ENCODE data around the gene IMPG2.

IMPG2 gene

GRCh38 chr3:101230618-101231017 is 89.8 kb downstream of the IMPG2 start:
- no peak for DNase-seq

DNA sequence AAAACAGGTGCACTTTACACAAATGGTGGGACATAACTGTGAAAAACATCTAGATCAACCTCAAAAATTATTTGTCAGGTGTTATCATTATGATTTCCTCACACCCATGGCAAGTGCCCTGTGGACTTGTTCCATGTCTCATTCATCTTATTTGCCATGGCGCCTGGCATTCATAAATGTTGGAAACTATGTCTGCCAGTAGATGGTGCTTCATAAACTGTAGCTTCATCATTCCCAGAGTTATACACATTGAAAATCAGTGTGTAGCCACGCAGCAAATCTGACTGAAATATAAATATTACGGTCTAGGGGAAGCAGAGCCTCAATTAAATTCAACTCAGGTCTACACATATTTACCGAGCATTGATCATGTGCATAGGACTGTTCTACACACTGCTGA is 90.7 kb downstream of the IMPG2 start:
- no peak for DNase-seq

- DNase-seq, result no peak
Observed at GRCh38 chr3:101228441-101228840, 91.9 kb downstream of the IMPG2 start.

DNA sequence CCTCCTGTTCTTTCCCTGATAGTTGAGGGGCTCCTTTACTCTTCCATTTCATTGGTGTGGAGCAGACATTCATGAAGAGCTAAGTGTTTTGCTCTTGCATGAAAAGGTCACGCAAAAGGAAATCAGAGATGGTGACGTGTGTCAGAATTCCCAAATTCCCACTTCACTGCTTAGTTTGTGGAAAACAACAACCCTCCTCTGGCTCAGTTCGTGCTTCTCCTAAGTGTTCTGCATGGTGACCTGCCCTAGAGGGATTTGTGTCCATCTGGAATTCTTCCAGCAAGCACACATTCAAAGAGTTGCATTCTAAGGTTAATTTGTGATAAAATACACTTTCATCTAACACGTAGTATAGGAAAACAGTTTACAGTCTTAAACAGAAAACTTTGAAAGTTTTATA is 95.6 kb downstream of the IMPG2 start:
- DNase-seq, result no peak

- DNase-seq, result no peak
Observed at GRCh38 chr3:101223016-101223415, 97.4 kb downstream of the IMPG2 start.

DNA sequence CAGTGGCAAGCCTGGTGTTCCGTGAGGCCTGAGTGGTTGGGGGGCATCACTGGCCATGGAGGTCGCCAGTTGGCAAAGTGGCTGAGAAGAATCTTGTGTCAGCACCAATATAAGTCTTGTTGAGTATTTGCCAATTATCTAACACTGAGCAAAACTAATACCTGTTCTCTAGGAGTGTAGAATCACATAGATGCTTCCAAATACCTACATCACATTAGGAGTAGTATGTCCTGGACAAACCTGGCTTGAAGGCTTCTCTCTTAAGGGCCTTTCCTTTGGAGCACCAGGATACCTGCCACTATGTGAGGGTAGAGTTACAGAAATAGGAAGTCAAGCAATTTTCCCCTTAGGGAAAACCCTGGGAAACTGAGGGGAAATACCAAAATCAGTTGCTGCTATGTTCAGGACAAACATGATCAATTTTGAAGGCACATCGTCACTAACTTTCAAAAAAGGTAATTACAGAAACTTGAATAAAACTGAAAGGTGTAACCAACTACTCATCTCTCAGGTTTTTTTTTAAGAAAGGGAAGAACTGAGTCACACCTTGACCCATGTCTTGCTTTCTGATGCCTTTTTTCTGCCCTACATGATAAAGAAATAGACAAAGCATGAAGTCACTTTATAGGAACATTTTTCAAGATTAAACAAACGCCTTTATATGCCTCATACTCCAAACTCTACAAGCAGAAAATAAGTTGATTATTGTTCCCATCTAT is 100.4 kb downstream of the IMPG2 start:
- DNase-seq, result no peak

GRCh38 chr3:101217472-101218245 is 102.7 kb downstream of the IMPG2 start:
- DNase-seq, result no peak

DNA sequence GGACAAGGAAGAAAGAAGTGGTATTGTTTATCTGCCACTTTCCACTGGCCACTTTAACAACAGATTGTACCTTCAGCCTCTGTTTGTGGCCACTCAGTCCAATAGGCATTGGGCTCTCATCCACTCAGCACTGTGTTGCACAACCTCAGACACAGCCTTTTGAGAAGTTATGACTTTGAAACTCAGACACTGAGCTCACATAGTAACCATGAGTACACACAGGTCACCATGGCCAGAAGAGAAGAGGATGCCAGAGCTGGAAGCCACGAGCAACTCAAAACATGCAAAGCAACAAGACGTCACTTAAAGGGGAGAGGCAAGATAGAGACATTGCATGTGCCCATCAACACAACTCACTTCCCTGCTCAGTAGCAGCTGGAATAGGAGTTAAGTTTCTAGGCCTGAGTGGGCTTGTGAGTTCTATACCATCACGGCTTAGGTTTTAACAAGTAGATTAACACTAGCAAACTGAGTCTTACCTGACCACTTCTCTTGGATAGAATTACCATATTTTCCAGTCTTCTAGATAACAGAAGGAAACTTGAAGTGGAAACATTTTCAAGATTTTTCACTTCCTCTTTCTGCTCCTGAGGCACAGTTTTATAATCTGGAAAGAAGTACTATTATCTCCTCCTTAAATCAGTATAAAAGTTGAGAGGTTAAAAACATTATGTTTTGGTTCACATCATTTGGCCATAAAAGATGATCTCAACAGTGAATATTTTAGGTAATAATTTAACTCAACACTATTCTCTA is 103.5 kb downstream of the IMPG2 start:
- DNase-seq, result no peak

DNA sequence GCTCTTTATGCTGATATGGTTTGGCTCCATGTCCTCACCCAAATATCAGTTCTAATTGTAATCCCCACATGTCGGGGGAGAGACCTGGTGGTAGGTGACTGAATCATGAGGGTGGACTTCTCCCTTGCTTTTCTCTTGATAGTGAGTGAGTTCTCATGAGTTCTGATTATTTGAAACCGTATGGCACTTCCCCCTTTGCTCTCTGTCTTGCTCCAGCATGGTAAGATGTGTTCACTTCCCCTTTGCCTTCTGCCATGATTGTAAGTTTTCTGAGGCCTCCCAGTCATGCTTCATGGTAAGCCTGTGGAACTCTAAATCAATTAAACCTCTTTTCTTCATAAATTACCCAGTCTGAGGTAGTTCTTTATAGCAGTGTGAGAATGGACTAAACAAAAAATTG is 107.6 kb downstream of the IMPG2 start:
- DNase-seq, result no peak

- no peak for DNase-seq
Observed at GRCh38 chr3:101204246-101204645, 116.1 kb downstream of the IMPG2 start.

GRCh38 chr3:101203411-101203810 is 117.0 kb downstream of the IMPG2 start:
- no peak for DNase-seq

DNA sequence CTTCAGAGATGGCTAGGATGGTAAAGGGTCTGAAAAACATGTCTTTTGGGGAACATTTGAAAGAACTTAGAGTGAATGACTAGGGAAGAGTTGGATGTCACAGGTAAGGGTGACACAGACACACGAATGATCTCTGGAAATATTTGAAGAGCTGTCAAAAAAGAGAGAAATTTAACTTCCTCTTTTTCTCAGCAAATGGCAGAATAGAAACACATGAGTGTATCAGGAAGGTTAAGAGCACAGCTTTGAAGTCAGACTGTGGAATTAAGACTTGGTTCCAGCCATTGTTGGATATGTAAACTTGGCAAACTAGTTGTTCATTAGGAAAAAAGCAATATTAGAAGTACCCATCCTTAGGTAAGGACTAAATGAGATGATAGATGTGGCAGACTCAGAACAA is 117.7 kb downstream of the IMPG2 start:
- DNase-seq, result no peak

GRCh38 chr3:101200461-101200860 is 119.9 kb downstream of the IMPG2 start:
- no peak for DNase-seq

DNA sequence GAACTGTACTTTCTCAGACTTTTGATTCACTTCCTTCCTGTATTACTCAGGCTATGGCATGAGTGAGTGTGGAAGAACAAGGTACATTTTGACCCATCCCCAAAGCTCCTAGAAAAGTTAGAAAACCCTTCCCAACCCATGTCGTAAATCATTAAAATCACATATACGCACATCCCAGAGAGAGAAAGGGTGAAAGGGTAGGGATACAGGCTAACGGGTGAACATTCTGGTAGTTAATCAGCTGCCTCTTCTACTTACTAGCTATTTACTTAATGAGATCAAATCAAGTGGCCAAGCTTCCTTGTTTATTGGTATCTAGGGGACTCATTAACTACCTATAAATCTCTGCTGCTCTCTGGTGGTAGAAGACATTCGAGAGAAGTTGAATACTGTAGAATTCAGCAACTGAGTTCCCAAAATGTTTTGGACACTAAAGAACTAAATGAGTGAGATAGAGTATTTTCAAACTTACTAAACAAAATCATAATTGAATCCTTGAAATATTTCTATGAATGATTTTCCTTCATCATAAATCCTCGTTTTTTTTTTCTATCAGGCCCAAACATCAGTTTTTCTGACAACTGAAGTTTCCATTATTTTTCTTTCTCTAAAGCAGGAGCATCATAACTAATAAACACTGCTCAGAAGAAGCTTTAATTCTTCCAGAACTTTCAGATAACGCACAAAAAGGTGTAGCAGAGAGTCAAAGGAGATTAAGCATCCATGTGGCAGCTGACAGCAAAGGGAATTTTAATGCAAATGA is 124.2 kb downstream of the IMPG2 start:
- no peak for DNase-seq

- no peak for DNase-seq
Observed at GRCh38 chr3:101194392-101194791, 126.0 kb downstream of the IMPG2 start.

- DNase-seq, result no peak
Observed at GRCh38 chr3:101193957-101194356, 126.4 kb downstream of the IMPG2 start.

GRCh38 chr3:101189796-101190195 is 130.6 kb downstream of the IMPG2 start:
- DNase-seq, result no peak

DNA sequence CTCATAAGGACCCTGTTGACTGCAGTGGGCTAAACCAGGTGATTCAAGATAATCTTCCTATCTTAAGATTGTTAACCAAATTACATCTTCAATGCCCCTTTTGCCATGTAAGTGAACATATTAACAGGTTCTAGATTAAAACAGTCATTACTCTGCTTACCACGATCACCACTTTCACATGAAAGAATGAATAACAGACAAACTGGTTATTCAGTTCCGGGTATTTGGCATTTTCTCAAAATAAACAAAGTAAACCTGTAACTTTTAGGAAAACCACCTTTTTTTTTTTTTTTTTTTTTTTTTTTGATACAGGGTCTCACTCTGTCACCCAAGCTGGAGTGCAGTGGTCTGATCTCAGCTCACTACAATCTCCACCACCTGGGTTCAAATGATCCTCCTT is 131.2 kb downstream of the IMPG2 start:
- no peak for DNase-seq

DNA sequence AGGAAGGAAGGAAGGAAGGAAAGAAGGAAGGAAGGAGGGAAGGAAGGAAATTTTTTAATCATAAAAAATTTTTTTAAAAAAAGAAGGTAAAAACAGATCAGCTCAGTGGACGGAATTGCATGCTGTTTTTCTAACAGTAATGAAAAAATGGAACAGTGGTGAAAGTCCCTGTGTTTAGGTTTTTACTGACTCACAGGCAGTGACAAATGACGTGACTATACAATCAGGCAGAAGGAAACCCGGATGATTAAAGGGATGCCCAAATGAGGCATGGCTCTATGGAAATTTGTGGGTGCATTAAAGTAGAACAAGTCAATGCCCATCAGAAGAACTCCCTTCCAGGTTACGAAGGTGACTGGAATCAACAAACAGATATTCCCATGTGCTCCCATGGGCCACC is 135.0 kb downstream of the IMPG2 start:
- no peak for DNase-seq

GRCh38 chr3:101184111-101184510 is 136.3 kb downstream of the IMPG2 start:
- DNase-seq, result no peak

DNA sequence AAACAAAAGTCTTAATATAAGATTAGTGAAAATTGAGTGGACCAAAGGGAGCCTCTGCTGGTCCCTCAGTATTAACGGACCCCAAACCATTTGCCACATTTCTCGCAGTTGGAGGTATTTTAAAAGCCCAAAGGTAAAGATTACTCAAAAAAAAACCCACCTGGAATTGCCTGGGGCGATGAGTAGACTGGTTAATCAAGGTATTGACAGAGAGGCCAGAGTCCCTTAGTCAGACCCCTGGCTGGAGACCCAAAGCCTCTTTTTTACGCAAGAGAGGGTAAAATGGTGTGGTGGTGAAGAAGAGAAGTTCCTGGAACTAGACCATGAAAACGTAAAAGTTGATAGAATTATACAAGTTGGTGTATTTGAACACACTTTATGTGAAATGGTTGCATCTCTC is 137.2 kb downstream of the IMPG2 start:
- no peak for DNase-seq

DNA sequence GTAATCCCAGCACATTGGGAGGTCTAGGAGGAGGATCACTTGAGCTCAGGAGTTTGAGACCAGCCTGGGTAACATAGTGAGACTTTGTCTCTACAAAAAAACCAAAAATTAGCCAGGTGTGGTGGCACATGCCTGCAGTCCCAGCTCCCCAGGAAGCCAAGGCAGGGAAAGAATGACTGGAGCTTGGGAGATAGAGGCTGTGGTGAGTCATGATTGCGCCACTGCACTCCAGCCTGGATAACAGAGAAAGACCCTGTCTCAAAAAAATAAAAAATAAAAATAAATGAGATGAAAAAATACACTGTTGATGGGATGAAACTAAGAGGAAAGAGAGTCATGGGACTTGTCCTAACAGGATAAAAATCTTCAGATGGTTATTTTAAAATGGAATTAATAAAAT is 137.6 kb downstream of the IMPG2 start:
- DNase-seq, result no peak

DNA sequence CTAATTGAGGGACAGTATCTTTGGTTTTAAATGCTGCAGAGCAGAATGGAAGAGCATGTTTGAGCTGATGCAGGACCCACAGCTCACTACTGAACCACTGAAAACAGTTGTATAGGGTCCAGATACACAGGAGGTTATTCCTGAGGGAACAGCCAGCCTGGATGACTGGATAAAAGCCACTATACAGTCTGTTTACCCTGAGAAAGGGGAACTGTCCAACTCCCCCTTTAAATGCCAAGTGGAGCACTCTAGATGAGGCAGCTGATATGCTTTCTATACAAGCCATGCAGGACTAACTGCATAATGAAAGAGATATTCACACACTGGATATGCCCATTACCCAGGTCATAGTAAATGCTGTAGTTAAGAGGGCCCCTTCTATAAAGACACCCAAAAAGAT is 138.6 kb downstream of the IMPG2 start:
- no peak for DNase-seq
